Measurements from ENCODE around the gene TUG1. TPM values are rescaled to one million over a fixed set of nuclear protein-coding genes. Genes with fewer than 3 reads are reported as not detected.
A peak's percentile ranks its signal among the peaks of the same experiment; 100 is the strongest.

Gene TUG1
- total RNA-seq, 4 donors from 2014 or later, result 53.0 to 78.5 (median 64.1) TPM

GRCh38 chr22:30947173-30947815 lies 21.8 kb upstream of the TUG1 start:
- Histone ChIP-seq H3K27ac (replicated peaks in 1 of 4) (peak overlapping the region; percentile 69 to 83 (median 78)), H3K36me3 (peaks cover 33 to 82% (median 78%) of the 10 kb centered on the region in 4 donors), H3K4me3 (no peak overlapping the region), H3K9me3 (no peaks in the 10 kb centered on the region), H3K27me3 (no peaks in the 10 kb centered on the region), H3K4me1 (peaks cover 21 to 44% (median 33%) of the 10 kb centered on the region in 4 donors)
- TF ChIP-seq POLR2AphosphoS5 (IDR thresholded peaks at IDR 0.05) (peak; percentile 31 to 61), CTCF (IDR thresholded peaks at IDR 0.05) (peak in 2 of 3 experiments; percentile 29 to 48), EP300 (IDR thresholded peaks at IDR 0.05) (no peak)
- peak; percentile 90 for DNase-seq (ENCODE audit: extremely low spot score)
- 33% methylated on average over 5 of the region's 5 CpGs for WGBS
- intact Hi-C loops (cut with DNase I), result loop anchor here (2.0 kb wide), 2 partner anchors 138 to 202 kb away; no protein-coding TSS in a partner anchor

GRCh38 chr22:30947816-30948454 lies 21.1 kb upstream of the TUG1 start:
- WGBS, result 23% methylated on average over 2 of the region's 2 CpGs
- H3K4me1 ChIP-seq, result peaks cover 21 to 46% (median 33%) of the 10 kb centered on the region in 4 donors

GRCh38 chr22:30948930-30949342 lies 20.1 kb upstream of the TUG1 start:
- Histone ChIP-seq H3K9me3 (no peaks in the 10 kb centered on the region), H3K36me3 (peaks cover 25 to 82% (median 70%) of the 10 kb centered on the region in 4 donors), H3K4me1 (peaks cover 21 to 46% (median 33%) of the 10 kb centered on the region in 4 donors), H3K27me3 (no peaks in the 10 kb centered on the region), H3K27ac (replicated peaks in 1 of 4) (peak overlapping the region; percentile 69 to 83 (median 78)), H3K4me3 (no peak overlapping the region)
- intact Hi-C loops (cut with DNase I), result no loop called here
- TF ChIP-seq POLR2AphosphoS5 (IDR thresholded peaks at IDR 0.05) (peak in 1 of 2 donors; percentile 7), EP300 (IDR thresholded peaks at IDR 0.05) (no peak), POLR2A (IDR thresholded peaks at IDR 0.05; ENCODE audit: low read depth) (no peak), CTCF (IDR thresholded peaks at IDR 0.05) (peak in 1 of 3 experiments; percentile 2)
- no peak for DNase-seq (ENCODE audit: extremely low spot score)
- 44% methylated on average over 3 of the region's 3 CpGs for WGBS

More at GRCh38 chr22:30947816-30948454, 21.1 kb upstream of the TUG1 start:
- Histone ChIP-seq H3K27me3 (no peaks in the 10 kb centered on the region), H3K27ac (replicated peaks in 1 of 4) (peak overlapping the region; percentile 69 to 83 (median 78)), H3K36me3 (peaks cover 27 to 82% (median 75%) of the 10 kb centered on the region in 4 donors), H3K4me3 (no peak overlapping the region), H3K9me3 (no peaks in the 10 kb centered on the region)
- DNase-seq (ENCODE audit: extremely low spot score), result peak; percentile 14
- TF ChIP-seq POLR2A (IDR thresholded peaks at IDR 0.05; ENCODE audit: low read depth) (no peak), EP300 (IDR thresholded peaks at IDR 0.05) (no peak), CTCF (IDR thresholded peaks at IDR 0.05) (peak; percentile 65 to 73 (median 66)), POLR2AphosphoS5 (IDR thresholded peaks at IDR 0.05) (peak in 1 of 2 donors; percentile 59)
- intact Hi-C loops (cut with DNase I), result loop anchor here (2.0 kb wide), 2 partner anchors 137 to 201 kb away; no protein-coding TSS in a partner anchor

GRCh38 chr22:30949934-30950660 lies 19.0 kb upstream of the TUG1 start:
- WGBS, result 79% methylated on average over 6 of the region's 7 CpGs
- TF ChIP-seq POLR2A (IDR thresholded peaks at IDR 0.05; ENCODE audit: low read depth), result no peak
- no peak for TF ChIP-seq CTCF (IDR thresholded peaks at IDR 0.05)
- H3K4me3 ChIP-seq, result no peak overlapping the region
- H3K36me3 ChIP-seq, result peaks cover 23 to 82% (median 65%) of the 10 kb centered on the region in 4 donors
- no peaks in the 10 kb centered on the region for H3K9me3 ChIP-seq
- peak; percentile 68 for DNase-seq (ENCODE audit: extremely low spot score)
- H3K27ac ChIP-seq (replicated peaks in 1 of 4), result no peak overlapping the region
- intact Hi-C loops (cut with DNase I), result no loop called here
- H3K4me1 ChIP-seq, result peaks cover 21 to 46% (median 33%) of the 10 kb centered on the region in 4 donors
- no peaks in the 10 kb centered on the region for H3K27me3 ChIP-seq

Data from esophagus muscularis mucosa (tissue), 4 donors.